ENCODE results near the gene ELK1. TPM values are rescaled to one million over a fixed set of nuclear protein-coding genes. Genes with fewer than 3 reads are reported as not detected.

The ELK1 gene
- polyA plus RNA-seq, 1 donor from 2014 or later, result 21.2 TPM

DNA sequence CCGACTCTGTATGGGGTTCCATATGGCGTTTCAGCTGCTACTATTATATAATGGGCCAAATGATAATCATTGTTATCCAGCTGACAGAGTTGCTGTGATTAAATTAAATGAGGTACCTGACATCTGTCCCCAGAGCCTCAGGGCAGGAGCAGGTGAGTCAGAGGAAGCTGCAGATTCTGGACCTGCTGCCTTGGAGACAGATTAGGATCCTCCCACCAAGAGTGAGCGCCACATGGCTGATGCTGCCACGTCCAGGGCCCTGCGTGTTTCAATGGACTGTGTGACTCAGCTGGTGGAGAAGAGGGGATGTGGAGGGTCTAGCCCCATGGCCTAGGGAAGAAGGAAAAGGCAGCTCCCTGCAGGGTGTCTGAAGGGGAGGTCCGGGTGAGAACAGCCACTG is 36.9 kb upstream of the ELK1 start:
- Histone ChIP-seq H3K79me2 (replicated peaks; ENCODE audit: insufficient read depth, low read length) (no peaks in the 10 kb centered on the region), H3K4me2 (ENCODE audit: low read length) (no peak overlapping the region), H2AFZ (ENCODE audit: low read depth, low read length) (no peak overlapping the region), H3K4me3 (ENCODE audit: low read length) (no peak overlapping the region), H3K9me3 (ENCODE audit: low read length) (no peaks in the 10 kb centered on the region), H3F3A (ENCODE audit: insufficient read depth, low read length, poor library complexity, severe bottlenecking) (no peaks in the 10 kb centered on the region), H3K36me3 (ENCODE audit: insufficient read depth, low read length) (no peaks in the 10 kb centered on the region), H3K27ac (ENCODE audit: low read length) (no peak overlapping the region), H4K20me1 (ENCODE audit: insufficient read depth) (no peaks in the 10 kb centered on the region), H3K27me3 (ENCODE audit: insufficient read depth, low read depth, low read length) (no peaks in the 10 kb centered on the region), H3K9me2 (ENCODE audit: insufficient read depth, low read length) (no peaks in the 10 kb centered on the region), H3K9ac (ENCODE audit: low read length) (no peak overlapping the region)
- TF ChIP-seq CTCF (IDR thresholded peaks at IDR 0.05; ENCODE audit: poor library complexity, severe bottlenecking), result no peak
- no peak for TF ChIP-seq SMC3 (conservative IDR thresholded peaks at IDR 0.05; ENCODE audit: poor library complexity)
- TF ChIP-seq EP300 (conservative IDR thresholded peaks at IDR 0.05; ENCODE audit: poor library complexity, severe bottlenecking), result no peak
- no peak for TF ChIP-seq RAD21 (conservative IDR thresholded peaks at IDR 0.05)
- no peak for TF ChIP-seq EZH2 (IDR thresholded peaks at IDR 0.05; ENCODE audit: borderline replicate concordance, insufficient read depth, low read length, poor library complexity, severe bottlenecking)
- no peak for TF ChIP-seq MXI1 (conservative IDR thresholded peaks at IDR 0.05; ENCODE audit: poor library complexity, severe bottlenecking)
- no peak for TF ChIP-seq POLR2AphosphoS5 (IDR thresholded peaks at IDR 0.05)
- TF ChIP-seq REST (IDR thresholded peaks at IDR 0.05; ENCODE audit: borderline replicate concordance), result no peak
- TF ChIP-seq TAF1 (IDR thresholded peaks at IDR 0.05; ENCODE audit: low read depth), result no peak

DNA sequence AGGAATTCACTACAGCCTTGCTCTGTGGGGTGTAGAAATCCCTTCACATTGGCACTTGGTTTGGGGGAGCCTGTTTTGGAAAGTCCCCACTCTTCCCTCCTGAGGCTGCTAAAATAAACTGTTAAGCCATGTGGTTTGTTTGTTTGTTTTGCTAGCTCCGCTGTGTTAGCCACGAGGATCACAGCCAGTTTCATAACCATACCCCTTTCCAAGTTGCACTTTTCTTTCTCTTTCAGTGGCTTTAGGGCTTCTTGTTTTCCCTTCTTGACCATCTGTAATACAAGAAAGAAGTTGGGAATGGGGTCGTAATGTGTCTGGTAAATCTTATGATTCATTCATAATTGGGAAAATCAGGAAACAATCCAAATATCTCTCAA is 33.5 kb upstream of the ELK1 start:
- Histone ChIP-seq H4K20me1 (ENCODE audit: insufficient read depth) (no peaks in the 10 kb centered on the region), H3K27me3 (ENCODE audit: insufficient read depth, low read depth, low read length) (no peaks in the 10 kb centered on the region), H3F3A (ENCODE audit: insufficient read depth, low read length, poor library complexity, severe bottlenecking) (no peaks in the 10 kb centered on the region), H3K79me2 (replicated peaks; ENCODE audit: insufficient read depth, low read length) (no peaks in the 10 kb centered on the region), H3K4me3 (ENCODE audit: low read length) (no peak overlapping the region), H3K27ac (ENCODE audit: low read length) (no peak overlapping the region), H3K4me2 (ENCODE audit: low read length) (no peak overlapping the region), H2AFZ (ENCODE audit: low read depth, low read length) (no peak overlapping the region), H3K9me3 (ENCODE audit: low read length) (no peaks in the 10 kb centered on the region), H3K36me3 (ENCODE audit: insufficient read depth, low read length) (no peaks in the 10 kb centered on the region), H3K9me2 (ENCODE audit: insufficient read depth, low read length) (no peaks in the 10 kb centered on the region), H3K9ac (ENCODE audit: low read length) (no peak overlapping the region)
- TF ChIP-seq TAF1 (IDR thresholded peaks at IDR 0.05; ENCODE audit: low read depth) (no peak), RAD21 (conservative IDR thresholded peaks at IDR 0.05) (no peak), EZH2 (IDR thresholded peaks at IDR 0.05; ENCODE audit: borderline replicate concordance, insufficient read depth, low read length, poor library complexity, severe bottlenecking) (no peak), MXI1 (conservative IDR thresholded peaks at IDR 0.05; ENCODE audit: poor library complexity, severe bottlenecking) (no peak), EP300 (conservative IDR thresholded peaks at IDR 0.05; ENCODE audit: poor library complexity, severe bottlenecking) (no peak), SMC3 (conservative IDR thresholded peaks at IDR 0.05; ENCODE audit: poor library complexity) (no peak), CTCF (IDR thresholded peaks at IDR 0.05; ENCODE audit: poor library complexity, severe bottlenecking) (no peak), REST (IDR thresholded peaks at IDR 0.05; ENCODE audit: borderline replicate concordance) (no peak), POLR2AphosphoS5 (IDR thresholded peaks at IDR 0.05) (no peak)

All from neural cell (in vitro differentiated cells).